Ureter (tissue), 1 donor: ENCODE data around the gene NAT8. TPM values are rescaled to one million over a fixed set of nuclear protein-coding genes. Genes with fewer than 3 reads are reported as not detected.
"Not testable (repeated sequence)": the region's sequence is repeated elsewhere in the genome, so short reads cannot be mapped to it uniquely, and the experiment has no call there.

Source experiments
- DNase-seq: peaks from one replicate; pipeline ENCODE4 v3.0.0-alpha.2; 2020; ENCODE audit warnings: low spot score
- total RNA-seq: library from RNA; stranded (reverse); gene quantifications from one replicate; pipeline ENCODE4 v1.2.4, GENCODE V29; 2023
- donor health status: DM: yes; HTN: yes; CAD: no.

Gene NAT8
- total RNA-seq, 1 donor from 2014 or later, result not detected

- not testable (repeated sequence) for DNase-seq
These were observed 5.2 kb downstream of the NAT8 start for GRCh38 chr2:73636977-73637376.

- DNase-seq, result not testable (repeated sequence)
These were observed 11.5 kb downstream of the NAT8 start for GRCh38 chr2:73630662-73631266.

GRCh38 chr2:73628493-73628892 is 13.7 kb downstream of the NAT8 start:
- not testable (repeated sequence) for DNase-seq

GRCh38 chr2:73626237-73626636 is 16.0 kb downstream of the NAT8 start:
- DNase-seq, result not testable (repeated sequence)

- not testable (repeated sequence) for DNase-seq
These were observed 17.6 kb downstream of the NAT8 start for GRCh38 chr2:73624625-73625024.

GRCh38 chr2:73624036-73624435 is 18.2 kb downstream of the NAT8 start:
- not testable (repeated sequence) for DNase-seq

- DNase-seq, result not testable (repeated sequence)
These were observed 22.3 kb downstream of the NAT8 start for GRCh38 chr2:73619925-73620324.

- no peak for DNase-seq
These were observed 27.2 kb downstream of the NAT8 start for GRCh38 chr2:73614997-73615396.

- no peak for DNase-seq
These were observed 28.1 kb downstream of the NAT8 start for GRCh38 chr2:73614105-73614504.

- DNase-seq, result no peak
These were observed 30.4 kb downstream of the NAT8 start for GRCh38 chr2:73611867-73612266.

- no peak for DNase-seq
These were observed 31.0 kb downstream of the NAT8 start for GRCh38 chr2:73611193-73611592.

GRCh38 chr2:73610111-73610510 is 32.1 kb downstream of the NAT8 start:
- DNase-seq, result no peak

- not testable (repeated sequence) for DNase-seq
These were observed 37.6 kb downstream of the NAT8 start for GRCh38 chr2:73604589-73604988.

- not testable (repeated sequence) for DNase-seq
These were observed 39.1 kb downstream of the NAT8 start for GRCh38 chr2:73603099-73603588.

- no peak for DNase-seq
These were observed 40.4 kb downstream of the NAT8 start for GRCh38 chr2:73601780-73602179.

GRCh38 chr2:73594251-73594650 is 48.0 kb downstream of the NAT8 start:
- DNase-seq, result no peak

GRCh38 chr2:73593680-73594079 is 48.5 kb downstream of the NAT8 start:
- no peak for DNase-seq

Other genes starting within 250 kb of the NAT8 start
- 28.1 TPM for gene TPRKB, start 94.9 kb upstream of the NAT8 start, total RNA-seq
- 25.7 TPM for gene DUSP11, start 137.7 kb upstream of the NAT8 start, total RNA-seq
- gene C2orf78, start 141.8 kb upstream of the NAT8 start, total RNA-seq, result not detected
- 46.0 TPM for gene STAMBP, start 186.5 kb upstream of the NAT8 start, total RNA-seq